ENCODE measurements around the gene SEPTIN1.
"Not testable (repeated sequence)": the region's sequence is repeated elsewhere in the genome, so short reads cannot be mapped to it uniquely, and the experiment has no call there.

The SEPTIN1 gene

GRCh38 chr16:30357715-30358576 is 24.4 kb downstream of the SEPTIN1 start:
- no peak for DNase-seq (ENCODE audit: low spot score)

- DNase-seq (ENCODE audit: low spot score): peak; percentile 3
Observed at GRCh38 chr16:30357085-30357714, 25.2 kb downstream of the SEPTIN1 start.

- DNase-seq (ENCODE audit: low spot score): peak; percentile 13
Observed at GRCh38 chr16:30356401-30357084, 25.8 kb downstream of the SEPTIN1 start.

GRCh38 chr16:30355954-30356308 is 26.4 kb downstream of the SEPTIN1 start:
- DNase-seq (ENCODE audit: low spot score): no peak

GRCh38 chr16:30355144-30355953 is 27.0 kb downstream of the SEPTIN1 start, which contains the start of gene CD2BP2:
Gene CD2BP2, minus strand, starts transcription at chr16:30355308. Its CDS starts 627 bp downstream, at chr16:30354681.
- peak; percentile 100 for DNase-seq (ENCODE audit: low spot score)

- DNase-seq (ENCODE audit: low spot score): peak; percentile 16
Observed at GRCh38 chr16:30354423-30355143, 27.8 kb downstream of the SEPTIN1 start.

- no peak for DNase-seq (ENCODE audit: low spot score)
Observed at GRCh38 chr16:30353438-30354129, 28.8 kb downstream of the SEPTIN1 start.

GRCh38 chr16:30352488-30353401 is 29.6 kb downstream of the SEPTIN1 start:
- no peak for DNase-seq (ENCODE audit: low spot score)

- peak; percentile 73 for DNase-seq (ENCODE audit: low spot score)
Observed at GRCh38 chr16:30351586-30352419, 30.6 kb downstream of the SEPTIN1 start.

GRCh38 chr16:30351001-30351441 is 31.3 kb downstream of the SEPTIN1 start:
- DNase-seq (ENCODE audit: low spot score): no peak

- peak; percentile 41 for DNase-seq (ENCODE audit: low spot score)
Observed at GRCh38 chr16:30350134-30350871, 32.1 kb downstream of the SEPTIN1 start.

GRCh38 chr16:30349675-30350074 is 32.7 kb downstream of the SEPTIN1 start:
- peak; percentile 23 for DNase-seq (ENCODE audit: low spot score)

- DNase-seq (ENCODE audit: low spot score): no peak
Observed at GRCh38 chr16:30348929-30349328, 33.4 kb downstream of the SEPTIN1 start.

- DNase-seq (ENCODE audit: low spot score): no peak
Observed at GRCh38 chr16:30348113-30348512, 34.2 kb downstream of the SEPTIN1 start.

- no peak for DNase-seq (ENCODE audit: low spot score)
Observed at GRCh38 chr16:30346286-30346685, 36.1 kb downstream of the SEPTIN1 start.

- DNase-seq (ENCODE audit: low spot score): not testable (repeated sequence)
Observed at GRCh38 chr16:30343491-30343820, 38.9 kb downstream of the SEPTIN1 start.

GRCh38 chr16:30342751-30343490 is 39.4 kb downstream of the SEPTIN1 start:
- no peak for DNase-seq (ENCODE audit: low spot score)
